HG03571 (cell line): ENCODE data around the gene BNIP1.
"Not testable (repeated sequence)": the region's sequence is repeated elsewhere in the genome, so short reads cannot be mapped to it uniquely, and the experiment has no call there.

Source experiments
- ATAC-seq: cut with Tn5 transposase; IDR thresholded peaks from one replicate; pipeline ENCODE4 v1.9.1; 2021; ENCODE audit not compliant: unreplicated experiment

BNIP1 gene, protein sequence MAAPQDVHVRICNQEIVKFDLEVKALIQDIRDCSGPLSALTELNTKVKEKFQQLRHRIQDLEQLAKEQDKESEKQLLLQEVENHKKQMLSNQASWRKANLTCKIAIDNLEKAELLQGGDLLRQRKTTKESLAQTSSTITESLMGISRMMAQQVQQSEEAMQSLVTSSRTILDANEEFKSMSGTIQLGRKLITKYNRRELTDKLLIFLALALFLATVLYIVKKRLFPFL

DNA sequence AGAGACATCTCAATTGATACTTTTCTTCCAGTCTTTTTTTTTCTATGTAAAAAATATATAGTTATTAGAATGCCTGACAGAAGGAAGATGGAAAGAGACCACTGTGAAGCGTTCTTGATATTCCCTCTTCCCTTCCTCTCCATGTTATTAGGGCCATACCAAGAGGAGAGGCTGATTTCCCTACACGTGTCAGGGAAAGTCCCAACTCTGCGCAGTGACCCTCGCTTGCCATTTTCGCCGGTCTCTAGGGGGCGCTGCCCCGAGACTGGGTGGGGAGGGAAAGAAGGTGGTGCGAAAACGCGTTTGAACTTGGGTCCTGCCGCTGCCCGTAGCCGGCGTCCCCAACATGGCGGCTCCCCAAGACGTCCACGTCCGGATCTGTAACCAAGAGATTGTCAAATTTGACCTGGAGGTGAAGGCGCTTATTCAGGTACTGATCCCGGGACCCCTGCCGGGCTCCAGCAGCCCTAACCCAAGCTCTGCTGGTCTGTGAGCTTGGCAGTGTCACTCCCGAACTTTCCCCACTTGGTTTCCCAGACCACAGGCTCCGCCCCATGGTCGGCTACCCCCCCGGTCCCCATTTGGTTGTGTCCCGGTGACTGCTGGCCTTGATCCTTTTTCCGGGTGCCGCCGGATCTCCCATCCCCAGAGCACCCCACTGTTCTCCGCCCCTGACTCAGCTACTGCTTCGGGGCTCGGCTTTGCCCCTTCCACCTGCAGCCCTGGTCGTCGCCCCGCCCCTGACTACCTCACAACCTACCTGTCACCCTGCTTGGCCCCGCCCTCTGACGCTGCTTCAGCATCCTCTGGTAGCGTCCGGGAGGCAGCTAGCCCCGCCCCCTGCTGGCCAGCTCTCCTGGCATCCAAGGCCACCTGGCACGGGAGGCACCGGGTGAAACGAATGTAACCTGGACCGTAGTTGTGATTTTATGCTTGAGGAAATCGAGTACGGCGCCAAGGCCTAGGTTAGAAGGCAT, at the start of gene BNIP1:
Gene BNIP1 (plus strand): TSS at position 332 of the 977 bp plus-strand sequence. CDS start 15 bp downstream, at position 347.
- ATAC-seq = peak; percentile 92

DNA sequence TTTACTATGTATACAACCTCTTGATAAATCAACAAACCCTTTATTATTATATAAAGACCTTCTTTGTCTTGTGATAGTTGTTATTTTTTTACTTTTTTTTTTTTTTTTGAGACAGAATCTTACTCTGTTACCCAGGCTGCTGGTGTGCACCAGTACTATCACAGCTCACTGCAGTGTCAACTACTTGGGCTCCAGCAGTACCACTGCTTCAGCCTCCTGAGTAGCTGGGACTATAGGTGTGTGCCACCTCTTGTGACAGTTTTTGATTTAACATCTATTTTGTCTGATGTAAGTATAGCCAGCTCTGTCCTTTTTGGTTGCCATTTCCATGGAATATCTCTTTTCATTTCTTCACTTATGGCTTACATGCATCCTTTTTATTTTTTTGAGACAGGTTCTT, 45.5 kb upstream of the BNIP1 start:
- ATAC-seq = no peak

DNA sequence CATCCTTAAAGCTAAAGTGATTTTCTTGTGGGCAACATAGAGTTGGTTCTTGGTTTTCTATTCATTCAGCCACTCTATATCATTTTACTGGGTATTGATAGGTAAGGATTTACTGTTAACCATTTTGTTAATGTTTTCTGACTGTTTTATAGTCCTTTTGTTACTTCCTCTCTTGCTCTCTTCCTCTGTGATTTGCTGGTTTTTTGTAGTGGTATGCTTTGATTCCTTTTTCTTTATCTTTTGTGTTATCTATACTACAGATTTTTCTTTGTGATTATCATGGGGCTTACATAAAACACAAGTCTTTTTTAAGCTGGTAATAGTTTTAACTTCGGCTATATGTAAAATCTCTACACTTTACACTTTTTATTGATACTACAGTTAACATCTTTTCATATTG, 44.9 kb upstream of the BNIP1 start:
- no peak for ATAC-seq

DNA sequence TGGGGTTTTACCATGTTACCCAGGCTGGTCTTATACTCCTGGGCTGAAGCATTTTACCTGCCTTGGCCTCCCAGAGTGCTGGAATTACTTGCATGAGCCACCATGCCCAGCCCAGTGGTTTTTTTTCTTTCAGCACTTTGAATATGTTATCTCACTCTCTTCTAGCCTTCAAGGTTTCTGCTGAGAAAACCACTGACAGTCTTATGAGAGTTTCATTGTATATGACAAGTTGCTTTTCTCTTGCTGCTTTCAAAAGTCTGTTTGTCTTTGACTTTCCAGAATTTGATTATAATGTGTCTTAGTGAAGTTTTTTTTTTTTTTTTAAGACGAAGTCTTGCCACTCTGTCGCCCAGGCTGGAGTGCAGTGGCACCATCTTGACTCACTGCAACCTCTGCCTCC, 43.1 kb upstream of the BNIP1 start:
- no peak for ATAC-seq

DNA sequence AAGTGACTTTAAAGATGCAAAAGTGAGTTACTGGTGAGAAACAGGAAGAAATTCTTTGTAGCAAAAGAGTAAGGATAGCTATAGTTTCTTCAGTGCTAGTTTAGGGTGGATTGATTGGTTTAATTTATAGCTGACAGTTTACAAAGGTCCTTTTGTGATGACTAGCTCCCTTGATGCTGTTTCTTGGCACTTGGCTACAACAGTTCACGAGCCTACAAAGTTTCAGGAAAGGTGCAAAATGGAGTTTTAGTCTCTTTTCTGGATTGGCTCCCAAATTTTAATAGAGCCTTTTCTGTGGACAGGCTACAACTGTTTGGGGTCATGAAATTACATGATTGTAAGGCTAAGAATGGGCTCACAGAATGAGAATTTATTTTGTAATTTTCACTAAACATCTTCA, 40.9 kb upstream of the BNIP1 start:
- no peak for ATAC-seq

DNA sequence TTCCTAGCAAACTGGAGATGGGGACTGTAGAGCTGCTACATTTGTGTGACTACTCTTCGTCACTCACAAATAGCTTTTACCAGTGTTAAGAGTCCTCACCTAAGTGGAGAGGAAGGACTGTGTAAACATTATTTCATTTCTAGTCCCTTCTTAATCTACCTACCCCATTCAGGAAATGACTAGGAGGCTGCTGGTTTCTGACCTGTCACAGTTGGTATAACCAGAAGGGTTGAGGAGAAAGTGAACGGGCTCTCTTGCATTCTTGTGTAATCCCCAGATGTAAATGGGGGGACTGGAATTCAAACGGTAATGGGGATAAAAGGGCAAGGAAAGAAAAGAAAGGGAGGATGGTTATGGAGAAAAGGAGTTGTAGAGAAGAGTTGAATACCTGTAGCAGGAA, 35.4 kb upstream of the BNIP1 start:
- no peak for ATAC-seq

DNA sequence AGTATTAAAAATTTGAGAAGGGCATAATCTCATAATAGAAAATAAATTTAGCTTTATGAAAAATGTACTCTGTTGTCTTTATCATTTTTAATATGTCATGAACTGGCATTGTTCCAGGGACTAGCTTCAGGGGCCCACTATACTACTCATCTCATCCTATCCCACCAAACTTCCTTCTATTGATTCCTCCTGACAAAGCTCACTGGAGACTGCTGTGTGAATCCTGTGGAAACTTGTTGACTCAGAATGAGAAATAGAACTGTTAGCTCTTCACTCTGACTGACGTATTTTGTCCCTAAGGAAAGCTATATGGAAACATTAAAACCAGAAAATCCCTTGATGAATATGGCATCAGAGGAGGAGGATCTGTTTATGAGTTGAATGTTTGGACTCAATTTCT, 29.8 kb upstream of the BNIP1 start:
- no peak for ATAC-seq

DNA sequence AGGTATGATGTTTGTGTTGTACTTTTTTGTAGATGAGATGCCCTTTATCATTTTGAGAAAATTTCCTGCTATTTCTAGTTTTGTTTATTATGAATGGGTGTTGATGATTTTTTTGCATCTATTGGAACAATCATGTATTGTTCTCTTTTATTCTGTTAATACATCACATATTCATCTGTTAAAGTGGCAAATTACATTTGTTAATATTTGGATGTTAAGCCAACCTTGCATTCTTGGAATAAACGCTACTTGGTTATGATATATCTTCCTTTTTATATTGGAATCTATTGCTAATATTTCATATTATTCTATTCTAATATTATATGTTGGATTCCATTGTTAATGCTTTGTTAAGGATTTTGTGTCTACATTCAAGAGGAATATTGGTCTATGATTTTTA, 24.6 kb upstream of the BNIP1 start:
- ATAC-seq = no peak

DNA sequence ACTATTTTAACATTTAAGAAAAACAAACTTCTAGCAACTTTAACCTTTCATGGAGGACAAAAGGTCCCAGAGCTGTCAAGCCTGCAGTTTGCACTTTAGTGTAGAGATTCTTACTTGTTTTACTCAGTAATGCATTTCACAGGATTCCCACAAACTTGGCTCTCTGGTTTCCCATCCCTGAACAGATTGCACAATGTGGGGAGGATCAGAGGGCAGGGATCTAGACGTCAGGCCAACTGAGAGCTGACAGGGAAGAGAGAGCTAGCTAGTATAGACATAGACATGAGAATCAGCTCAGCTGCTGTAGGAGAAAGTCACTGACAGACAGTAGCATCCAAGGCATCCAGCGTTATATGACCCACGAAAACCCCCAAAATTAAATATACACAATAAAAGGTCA, 20.9 kb upstream of the BNIP1 start:
- no peak for ATAC-seq

DNA sequence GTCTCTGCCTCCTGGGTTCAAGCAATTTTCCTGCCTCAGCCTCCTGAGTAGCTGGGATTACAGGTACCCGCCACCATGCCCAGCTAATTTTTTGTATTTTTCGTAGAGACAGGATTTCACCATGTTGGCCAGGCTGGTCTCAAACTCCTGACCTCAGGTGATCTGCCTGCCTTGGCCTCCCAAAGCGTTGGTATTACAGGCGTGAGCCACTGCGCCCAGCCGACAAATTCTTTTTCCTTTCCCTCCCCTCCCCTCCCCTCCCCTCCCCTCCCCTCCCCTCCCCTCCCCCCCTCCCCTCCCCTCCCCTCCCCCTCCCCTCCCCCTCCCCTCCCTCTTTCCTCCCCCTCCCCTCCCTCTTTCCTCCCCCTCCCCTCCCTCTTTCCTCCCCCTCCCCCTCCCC, 12.2 kb upstream of the BNIP1 start:
- not testable (repeated sequence) for ATAC-seq

DNA sequence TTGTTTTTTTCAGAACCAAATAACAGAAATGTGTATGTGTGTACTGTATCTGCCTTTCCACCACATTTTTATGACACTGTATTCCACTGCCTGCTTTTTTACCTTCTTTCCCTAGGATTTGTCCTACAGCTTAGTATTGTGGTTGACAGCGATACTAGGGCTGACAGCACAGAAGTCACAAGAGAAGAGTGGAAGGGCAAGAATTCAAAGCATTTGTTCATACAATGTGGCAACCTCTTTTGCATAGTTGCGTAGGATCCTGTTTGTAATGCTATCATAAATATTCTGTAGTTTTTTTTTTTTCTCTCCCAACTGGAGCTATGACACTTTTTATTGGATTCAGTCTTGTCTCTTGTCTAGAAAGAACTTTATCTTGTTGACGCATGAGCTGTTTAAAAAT, 5.6 kb upstream of the BNIP1 start:
- no peak for ATAC-seq

DNA sequence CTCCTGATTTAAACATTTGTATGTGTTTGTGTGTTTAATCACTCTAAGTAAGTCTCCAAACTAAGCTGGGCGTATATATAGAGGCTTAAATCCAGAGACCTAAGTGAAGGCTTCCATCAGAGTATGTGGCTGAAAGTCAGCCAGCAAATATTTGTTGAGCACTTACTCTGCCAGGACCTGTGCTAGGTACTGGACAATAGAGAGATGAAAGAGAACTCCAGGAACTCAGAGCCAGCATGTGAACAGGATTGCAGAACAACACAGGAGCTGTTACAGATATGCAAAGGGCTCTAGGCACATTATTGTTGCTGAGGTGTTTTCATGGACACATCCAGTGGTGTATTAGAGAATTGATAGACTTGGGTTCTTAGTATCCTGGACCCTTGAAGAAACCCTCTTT, 4.7 kb upstream of the BNIP1 start:
- ATAC-seq = no peak

DNA sequence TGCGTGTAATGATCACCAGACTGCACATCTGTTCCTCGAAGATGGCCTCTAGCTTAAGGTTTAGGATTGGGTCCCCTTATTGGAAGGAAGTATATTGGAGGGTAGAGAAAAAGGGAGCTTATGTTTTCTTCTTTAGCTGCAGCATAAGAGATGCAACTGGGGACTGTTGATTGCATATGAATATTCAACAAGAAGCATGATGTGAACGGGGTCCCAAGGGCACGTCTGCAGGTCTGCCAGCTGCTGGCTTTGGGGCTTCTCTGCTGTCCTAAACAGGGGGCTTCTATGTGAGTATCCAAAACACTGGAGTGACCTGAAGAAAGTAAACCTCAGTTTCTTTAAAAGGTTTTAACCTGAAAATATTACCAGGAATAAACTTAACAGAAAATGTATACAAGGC, 3.6 kb upstream of the BNIP1 start:
- ATAC-seq = no peak

DNA sequence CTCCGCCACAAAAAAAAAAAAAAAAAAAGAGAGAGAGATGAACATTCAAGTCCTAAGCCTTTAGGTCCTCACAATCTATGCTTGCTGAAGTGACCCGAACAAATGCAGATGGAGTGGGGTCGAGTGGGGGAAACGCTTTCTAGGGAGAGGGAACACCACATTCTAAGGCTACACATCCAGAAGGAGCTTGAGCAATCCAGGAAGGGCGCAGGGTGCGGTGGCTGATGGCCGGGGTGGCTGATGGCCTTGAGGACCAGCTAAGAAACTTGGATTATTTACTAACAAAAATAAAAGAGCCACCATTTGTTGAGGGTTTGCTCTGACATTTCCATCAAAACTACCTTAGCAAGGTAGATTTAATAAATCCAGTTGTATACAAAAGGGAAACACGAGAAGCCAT, 764 bp upstream of the BNIP1 start:
- no peak for ATAC-seq

DNA sequence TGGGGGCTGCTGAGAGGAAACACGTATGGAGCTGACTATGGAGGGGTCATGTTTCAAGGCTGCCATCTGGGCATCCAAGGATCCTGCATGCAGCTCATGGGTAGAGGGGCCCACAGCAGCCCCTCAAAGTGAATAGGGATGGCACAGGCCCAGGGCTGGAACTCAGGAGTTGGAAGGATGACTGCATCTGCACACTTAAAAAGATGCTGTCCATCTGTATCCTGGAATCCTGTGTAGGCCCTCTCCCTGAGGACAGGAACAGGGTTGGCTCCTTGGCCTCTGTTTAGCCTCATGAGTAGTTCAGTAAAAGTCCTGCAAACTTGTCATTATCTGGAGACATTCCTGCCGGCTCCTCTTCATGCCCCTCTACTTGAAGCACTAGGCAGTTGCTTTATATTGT, 4.0 kb downstream of the BNIP1 start:
- no peak for ATAC-seq

DNA sequence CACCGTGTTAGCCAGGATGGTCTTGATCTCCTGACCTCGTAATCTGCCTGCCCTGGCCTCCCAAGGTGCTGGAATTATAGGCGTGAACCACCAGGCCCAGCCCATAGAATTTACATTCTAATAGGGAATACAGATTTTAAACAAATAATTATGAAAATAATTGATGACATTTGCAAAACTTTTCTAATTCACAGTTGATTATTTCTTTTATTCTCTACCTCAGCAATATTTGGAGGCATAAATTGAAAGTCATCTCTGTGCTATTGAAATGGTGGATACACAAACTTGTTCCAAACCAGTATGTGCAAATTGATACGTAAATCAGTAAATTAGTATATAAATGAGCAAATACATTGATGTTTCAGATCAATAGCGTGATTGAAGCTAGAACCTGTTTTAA, 8.2 kb downstream of the BNIP1 start:
- no peak for ATAC-seq

DNA sequence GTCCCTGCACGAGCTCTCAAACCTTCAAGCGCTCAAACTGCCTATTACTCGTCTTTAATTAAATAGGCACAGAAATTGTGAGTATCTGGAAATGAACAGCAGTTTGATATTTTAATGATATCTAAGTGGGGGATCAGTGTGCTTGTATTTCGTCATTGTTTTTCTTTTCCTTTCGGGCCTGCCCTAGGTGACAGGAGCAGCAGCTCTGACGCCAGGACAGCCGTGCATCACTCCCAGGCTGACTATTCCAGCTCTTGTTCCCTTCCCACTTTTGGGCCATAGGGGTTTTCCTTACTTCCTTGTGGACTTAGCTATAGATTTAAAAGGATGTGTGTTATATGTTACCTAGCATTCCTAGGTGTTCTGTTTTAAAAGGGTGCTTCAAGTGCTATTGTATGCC, 9.5 kb downstream of the BNIP1 start:
- no peak for ATAC-seq

DNA sequence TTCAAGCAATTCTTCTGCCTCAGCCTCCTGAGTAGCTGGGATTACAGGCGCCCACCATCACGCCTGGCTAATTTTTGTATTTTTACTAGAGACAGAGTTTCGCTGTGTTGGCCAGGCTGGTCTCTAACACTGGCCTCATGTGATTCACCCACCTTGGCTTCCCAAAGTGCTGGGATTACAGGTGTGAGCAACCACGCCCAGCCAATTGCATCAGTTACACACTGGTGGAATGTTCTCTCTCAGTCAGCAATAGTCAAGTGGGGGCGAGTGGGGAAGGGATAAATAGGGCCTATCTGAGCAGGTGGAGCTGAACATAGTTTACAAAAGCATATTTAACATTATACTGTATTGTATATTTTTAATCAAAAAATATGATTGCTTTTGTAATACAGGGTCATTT, 10.3 kb downstream of the BNIP1 start:
- ATAC-seq = not testable (repeated sequence)

DNA sequence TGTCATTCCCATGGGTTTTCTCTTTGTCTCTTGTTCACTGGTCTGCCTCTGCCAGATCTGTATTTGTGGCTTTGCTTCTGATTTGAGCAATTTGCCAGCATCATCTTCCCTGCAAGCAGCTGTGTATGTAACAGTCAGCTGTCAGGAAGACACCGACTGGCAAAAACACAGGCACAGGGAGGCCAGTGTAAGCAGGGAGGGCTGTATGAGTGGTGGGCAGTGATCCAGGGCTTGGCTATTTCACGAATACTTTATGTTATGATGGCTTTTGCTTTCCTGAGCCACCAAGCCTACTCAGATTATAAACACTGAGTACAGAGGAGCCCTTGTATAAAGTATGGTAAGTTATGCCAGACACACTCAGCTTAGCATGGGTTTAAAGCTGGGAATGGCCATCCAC, 11.6 kb downstream of the BNIP1 start:
- no peak for ATAC-seq

DNA sequence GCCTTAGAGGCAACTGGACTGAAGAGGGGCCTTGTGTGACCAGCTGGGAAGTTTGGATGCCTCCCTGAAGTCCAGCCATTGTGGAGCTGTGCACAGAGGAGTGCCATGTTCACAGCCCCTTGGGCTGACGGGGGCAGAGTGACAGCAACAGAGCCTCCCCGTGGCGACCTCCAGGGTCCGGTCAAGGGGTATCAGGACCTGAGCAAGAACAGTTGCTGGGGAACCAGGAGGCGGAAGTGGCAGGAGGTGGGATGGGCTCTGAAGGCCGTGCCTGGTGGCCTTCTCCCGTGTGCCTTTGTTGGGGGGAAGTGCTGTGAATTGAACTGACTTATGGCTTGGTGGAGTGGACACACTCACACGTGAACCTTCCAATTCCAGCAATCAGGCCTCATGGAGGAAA, 14.0 kb downstream of the BNIP1 start:
- ATAC-seq = no peak

DNA sequence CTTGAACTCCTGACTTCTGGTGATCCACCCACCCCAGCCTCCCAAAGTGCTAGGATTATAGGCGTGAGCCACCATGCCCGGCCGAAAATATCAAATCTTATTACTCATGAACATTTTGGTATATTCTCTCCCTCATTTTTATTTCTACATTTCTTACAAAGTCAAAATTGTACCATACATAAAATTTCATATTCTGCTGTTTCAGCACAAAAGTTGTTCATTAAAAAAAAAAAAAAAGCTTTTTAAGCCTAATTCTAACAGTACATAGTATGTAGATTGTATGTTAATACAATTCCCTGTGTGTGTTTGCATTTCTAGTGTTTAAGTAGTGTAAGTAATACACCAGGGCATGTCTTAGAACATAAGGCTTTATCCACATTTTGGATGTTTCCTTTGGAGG, 14.9 kb downstream of the BNIP1 start:
- no peak for ATAC-seq

DNA sequence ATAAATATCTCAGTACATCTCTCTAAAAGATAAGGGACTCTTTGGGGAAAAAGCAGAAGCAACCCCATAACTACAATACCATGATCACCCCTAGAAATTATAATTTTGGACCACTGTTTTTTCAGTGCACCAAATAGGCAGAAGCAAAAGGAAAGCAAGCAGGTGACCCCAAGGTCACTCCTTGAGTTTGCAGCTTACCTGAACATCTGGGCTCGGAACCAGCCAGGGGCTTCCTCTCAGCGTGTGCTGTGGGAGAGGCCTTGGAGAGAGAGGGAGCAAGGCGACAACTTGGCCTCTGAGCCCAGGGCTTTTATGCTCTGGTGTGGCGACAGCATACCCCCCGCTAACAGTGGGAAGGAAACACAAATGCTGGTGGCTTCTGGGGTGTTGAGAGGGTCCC, 16.8 kb downstream of the BNIP1 start:
- ATAC-seq = no peak
